DMS79 (cell line): Measurements from ENCODE around the gene SMC1B.
"Not testable (repeated sequence)": the region's sequence is repeated elsewhere in the genome, so short reads cannot be mapped to it uniquely, and the experiment has no call there.

Experiments used
- DNase-seq: peaks from one replicate; lab custom pipeline; 2025; lab: John Stamatoyannopoulos, UW

The SMC1B gene

GRCh38 chr22:45420011-45420410 is 6.6 kb upstream of the SMC1B start:
- DNase-seq: no peak

GRCh38 chr22:45418770-45419138 is 5.4 kb upstream of the SMC1B start:
- DNase-seq: no peak

- DNase-seq: no peak
These were observed 4.8 kb upstream of the SMC1B start for GRCh38 chr22:45418056-45418769.

GRCh38 chr22:45413013-45413367 is 409 bp downstream of the SMC1B start:
- DNase-seq: no peak

GRCh38 chr22:45407793-45408192 is 5.6 kb downstream of the SMC1B start:
- DNase-seq: no peak

- no peak for DNase-seq
These were observed 10.9 kb downstream of the SMC1B start for GRCh38 chr22:45402466-45402985.

- no peak for DNase-seq
These were observed 13.5 kb downstream of the SMC1B start for GRCh38 chr22:45399712-45400445.

GRCh38 chr22:45398214-45398613 is 15.2 kb downstream of the SMC1B start:
- no peak for DNase-seq

GRCh38 chr22:45397806-45398205 is 15.6 kb downstream of the SMC1B start:
- no peak for DNase-seq

- no peak for DNase-seq
These were observed 23.9 kb downstream of the SMC1B start for GRCh38 chr22:45389546-45389945.

GRCh38 chr22:45381348-45381747 is 32.1 kb downstream of the SMC1B start:
- no peak for DNase-seq

- no peak for DNase-seq
These were observed 36.7 kb downstream of the SMC1B start for GRCh38 chr22:45376703-45377102.

GRCh38 chr22:45376009-45376408 is 37.4 kb downstream of the SMC1B start:
- DNase-seq: no peak

GRCh38 chr22:45373592-45373991 is 39.8 kb downstream of the SMC1B start:
- not testable (repeated sequence) for DNase-seq

GRCh38 chr22:45366713-45367112 is 46.7 kb downstream of the SMC1B start:
- DNase-seq: no peak

GRCh38 chr22:45359627-45360026 is 53.8 kb downstream of the SMC1B start:
- DNase-seq: no peak

- no peak for DNase-seq
These were observed 55.3 kb downstream of the SMC1B start for GRCh38 chr22:45358127-45358526.

GRCh38 chr22:45357490-45357889 is 55.9 kb downstream of the SMC1B start:
- no peak for DNase-seq

- no peak for DNase-seq
These were observed 59.6 kb downstream of the SMC1B start for GRCh38 chr22:45353786-45354185.

- DNase-seq: not testable (repeated sequence)
These were observed 60.6 kb downstream of the SMC1B start for GRCh38 chr22:45352757-45353156.

GRCh38 chr22:45351956-45352355 is 61.4 kb downstream of the SMC1B start:
- DNase-seq: no peak

GRCh38 chr22:45349916-45350315 is 63.5 kb downstream of the SMC1B start:
- DNase-seq: no peak

GRCh38 chr22:45344334-45344733 is 69.1 kb downstream of the SMC1B start:
- no peak for DNase-seq

- no peak for DNase-seq
These were observed 70.3 kb downstream of the SMC1B start for GRCh38 chr22:45343143-45343542.
